GM12878 (cell line): Measurements from ENCODE around the gene ATF6.

Experiments used
- CHD4 ChIP-seq: fragments of 200-600 bp; sonication (generic); IDR thresholded peaks from 2 replicates; pipeline ENCODE4 v1.6.1; 2016; ENCODE audit warnings: mild to moderate bottlenecking
- CREM ChIP-seq: IDR thresholded peaks from 2 replicates; pipeline ENCODE4 v1.6.1; 2014; ENCODE audit warnings: antibody characterized with exemption, low read depth
- CTCF ChIP-seq, 3 experiments: IDR thresholded peaks in 2 of 3; conservative IDR thresholded peaks in 1 of 3; 2 replicates each; pipeline ENCODE4 v1.5.1; 2011; ENCODE audit warnings: low read depth in 3 of 3, low read length in 3 of 3, mild to moderate bottlenecking in 3 of 3, control low read depth in 2 of 3, moderate library complexity in 2 of 3, inconsistent platforms in 1 of 3, mixed read lengths in 1 of 3; ENCODE audit not compliant: control insufficient read depth in 2 of 3, insufficient read depth in 1 of 3; ENCODE audit errors: extremely low read depth in 1 of 3
- HDAC2 ChIP-seq: fragments of 200-600 bp; sonication (generic); IDR thresholded peaks from 2 replicates; pipeline ENCODE4 v1.6.1; 2017
- MYC ChIP-seq: IDR thresholded peaks from 2 replicates; pipeline ENCODE4 v1.6.1; 2011; ENCODE audit warnings: mild to moderate bottlenecking, low read length, moderate library complexity, inconsistent platforms; ENCODE audit not compliant: insufficient read depth, insufficient replicate concordance, insufficient read length, severe bottlenecking
- POLR2A ChIP-seq: IDR thresholded peaks from 2 replicates; pipeline ENCODE4 v1.6.1; 2011; ENCODE audit warnings: low read depth, mild to moderate bottlenecking, low read length
- POLR2AphosphoS5 ChIP-seq: IDR thresholded peaks from 2 replicates; pipeline ENCODE4 v1.6.1; 2011; ENCODE audit warnings: mild to moderate bottlenecking, low read length, inconsistent platforms
- PRDM15 ChIP-seq: fragments of 450-650 bp; formaldehyde crosslinking; IDR thresholded peaks from 2 replicates; pipeline ENCODE4 v1.4.0; 2020; ENCODE audit warnings: mild to moderate bottlenecking, moderate library complexity
- RFX5 ChIP-seq: IDR thresholded peaks from 2 replicates; pipeline ENCODE4 v1.6.1; 2011; ENCODE audit warnings: low read depth, low read length, improper control_type of control experiment

GRCh38 chr1:161763522-161764098, 2.5 kb upstream of the ATF6 start:
- TF ChIP-seq POLR2AphosphoS5: no peak
- TF ChIP-seq HDAC2: no peak
- peak; percentile 33 to 60 (median 60); a peak in 5 of 6 replicates for TF ChIP-seq CTCF (IDR thresholded peaks at IDR 0.05 in 2 of 3, conservative IDR thresholded peaks at IDR 0.05 in 1 of 3; ENCODE audit: control insufficient read depth in 2 of 3, extremely low read depth in 1 of 3, insufficient read depth in 1 of 3, low read depth in 3 of 3, low read length in 3 of 3)
- no peak for TF ChIP-seq POLR2A
- no peak for TF ChIP-seq MYC
- TF ChIP-seq RFX5: no peak
- TF ChIP-seq CREM: no peak
- no peak for TF ChIP-seq CHD4
- no peak for TF ChIP-seq PRDM15
